ENCODE data around the gene NRG3.
A peak's percentile ranks its signal among the peaks of the same experiment; 100 is the strongest.

NRG3 gene

GRCh38 chr10:81873231-81873931, 1.6 kb upstream of the NRG3 start:
- H3K36me3 Mint-ChIP-seq = no peaks in the 10 kb centered on the region
- peak overlapping the region; percentile 58 for H3K4me3 Mint-ChIP-seq
- peaks cover 39% of the 10 kb centered on the region for H3K27me3 Mint-ChIP-seq
- no peak overlapping the region for H3K27ac Mint-ChIP-seq
- H3K4me1 Mint-ChIP-seq (ENCODE audit: low read depth) = peaks cover 15% of the 10 kb centered on the region
- H3K9me3 Mint-ChIP-seq (ENCODE audit: low read depth) = no peaks in the 10 kb centered on the region

GRCh38 chr10:81873932-81874816, 820 bp upstream of the NRG3 start:
- H3K27me3 Mint-ChIP-seq = peaks cover 41% of the 10 kb centered on the region

GRCh38 chr10:81875467-81876252, 666 bp downstream of the NRG3 start:
- H3K4me3 Mint-ChIP-seq = peak overlapping the region; percentile 88
- peak overlapping the region; percentile 70 for H3K27ac Mint-ChIP-seq
- H3K4me1 Mint-ChIP-seq (ENCODE audit: low read depth) = peaks cover 15% of the 10 kb centered on the region
- peaks cover 41% of the 10 kb centered on the region for H3K27me3 Mint-ChIP-seq
- no peaks in the 10 kb centered on the region for H3K9me3 Mint-ChIP-seq (ENCODE audit: low read depth)
- no peaks in the 10 kb centered on the region for H3K36me3 Mint-ChIP-seq

More at GRCh38 chr10:81873932-81874816, 820 bp upstream of the NRG3 start:
- peak overlapping the region; percentile 58 for H3K4me3 Mint-ChIP-seq
- H3K9me3 Mint-ChIP-seq (ENCODE audit: low read depth) = no peaks in the 10 kb centered on the region
- peaks cover 15% of the 10 kb centered on the region for H3K4me1 Mint-ChIP-seq (ENCODE audit: low read depth)
- H3K36me3 Mint-ChIP-seq = no peaks in the 10 kb centered on the region
- H3K27ac Mint-ChIP-seq = no peak overlapping the region

- Mint-ChIP-seq H3K4me1 (ENCODE audit: low read depth) (peaks cover 15% of the 10 kb centered on the region), H3K27ac (no peak overlapping the region), H3K4me3 (peak overlapping the region; percentile 88), H3K27me3 (peaks cover 39% of the 10 kb centered on the region), H3K36me3 (no peaks in the 10 kb centered on the region), H3K9me3 (ENCODE audit: low read depth) (no peaks in the 10 kb centered on the region)
These were observed 1.5 kb downstream of the NRG3 start for GRCh38 chr10:81876253-81877077.

- no peaks in the 10 kb centered on the region for H3K9me3 Mint-ChIP-seq (ENCODE audit: low read depth)
- H3K27ac Mint-ChIP-seq = no peak overlapping the region
- H3K4me3 Mint-ChIP-seq = no peak overlapping the region
- no peaks in the 10 kb centered on the region for H3K36me3 Mint-ChIP-seq
- peaks cover 31% of the 10 kb centered on the region for H3K27me3 Mint-ChIP-seq
- H3K4me1 Mint-ChIP-seq (ENCODE audit: low read depth) = peaks cover 15% of the 10 kb centered on the region
These were observed 2.6 kb downstream of the NRG3 start for GRCh38 chr10:81877596-81877995.

GRCh38 chr10:81882011-81882410, 7.0 kb downstream of the NRG3 start:
- Mint-ChIP-seq H3K27ac (no peak overlapping the region), H3K27me3 (peaks cover 16% of the 10 kb centered on the region), H3K36me3 (no peaks in the 10 kb centered on the region)

GRCh38 chr10:81884856-81885255, 9.9 kb downstream of the NRG3 start:
- H3K4me3 Mint-ChIP-seq = no peak overlapping the region
- no peaks in the 10 kb centered on the region for H3K27me3 Mint-ChIP-seq
- H3K36me3 Mint-ChIP-seq = no peaks in the 10 kb centered on the region
- H3K27ac Mint-ChIP-seq = no peak overlapping the region
- no peaks in the 10 kb centered on the region for H3K4me1 Mint-ChIP-seq (ENCODE audit: low read depth)
- no peaks in the 10 kb centered on the region for H3K9me3 Mint-ChIP-seq (ENCODE audit: low read depth)

More at GRCh38 chr10:81882011-81882410, 7.0 kb downstream of the NRG3 start:
- Mint-ChIP-seq H3K9me3 (ENCODE audit: low read depth) (no peaks in the 10 kb centered on the region), H3K4me1 (ENCODE audit: low read depth) (no peaks in the 10 kb centered on the region), H3K4me3 (no peak overlapping the region)

GRCh38 chr10:81885491-81885890, 10.5 kb downstream of the NRG3 start:
- Mint-ChIP-seq H3K36me3 (no peaks in the 10 kb centered on the region), H3K27me3 (peaks cover under 1% of the 10 kb centered on the region), H3K27ac (no peak overlapping the region), H3K9me3 (ENCODE audit: low read depth) (no peaks in the 10 kb centered on the region), H3K4me3 (no peak overlapping the region), H3K4me1 (ENCODE audit: low read depth) (no peaks in the 10 kb centered on the region)

GRCh38 chr10:81886939-81887338, 11.9 kb downstream of the NRG3 start:
- Mint-ChIP-seq H3K9me3 (ENCODE audit: low read depth) (no peaks in the 10 kb centered on the region), H3K4me1 (ENCODE audit: low read depth) (no peaks in the 10 kb centered on the region), H3K27ac (no peak overlapping the region), H3K27me3 (peaks cover 6% of the 10 kb centered on the region), H3K36me3 (no peaks in the 10 kb centered on the region), H3K4me3 (no peak overlapping the region)

- H3K36me3 Mint-ChIP-seq = no peaks in the 10 kb centered on the region
- peaks cover 6% of the 10 kb centered on the region for H3K27me3 Mint-ChIP-seq
- no peak overlapping the region for H3K27ac Mint-ChIP-seq
- no peaks in the 10 kb centered on the region for H3K4me1 Mint-ChIP-seq (ENCODE audit: low read depth)
- no peaks in the 10 kb centered on the region for H3K9me3 Mint-ChIP-seq (ENCODE audit: low read depth)
- H3K4me3 Mint-ChIP-seq = no peak overlapping the region
These were observed 14.3 kb downstream of the NRG3 start for GRCh38 chr10:81889181-81889769.

- H3K27ac Mint-ChIP-seq = no peak overlapping the region
- no peaks in the 10 kb centered on the region for H3K36me3 Mint-ChIP-seq
- H3K27me3 Mint-ChIP-seq = peaks cover 6% of the 10 kb centered on the region
- H3K4me3 Mint-ChIP-seq = no peak overlapping the region
- no peaks in the 10 kb centered on the region for H3K4me1 Mint-ChIP-seq (ENCODE audit: low read depth)
- no peaks in the 10 kb centered on the region for H3K9me3 Mint-ChIP-seq (ENCODE audit: low read depth)
These were observed 19.6 kb downstream of the NRG3 start for GRCh38 chr10:81894616-81895015.

GRCh38 chr10:81898518-81898917, 23.5 kb downstream of the NRG3 start:
- Mint-ChIP-seq H3K27ac (no peak overlapping the region), H3K4me1 (ENCODE audit: low read depth) (no peaks in the 10 kb centered on the region), H3K27me3 (no peaks in the 10 kb centered on the region), H3K9me3 (ENCODE audit: low read depth) (no peaks in the 10 kb centered on the region), H3K4me3 (no peak overlapping the region), H3K36me3 (no peaks in the 10 kb centered on the region)

GRCh38 chr10:81900989-81901388, 26.0 kb downstream of the NRG3 start:
- no peak overlapping the region for H3K27ac Mint-ChIP-seq
- no peaks in the 10 kb centered on the region for H3K9me3 Mint-ChIP-seq (ENCODE audit: low read depth)
- no peak overlapping the region for H3K4me3 Mint-ChIP-seq
- no peaks in the 10 kb centered on the region for H3K4me1 Mint-ChIP-seq (ENCODE audit: low read depth)
- H3K27me3 Mint-ChIP-seq = no peaks in the 10 kb centered on the region
- no peaks in the 10 kb centered on the region for H3K36me3 Mint-ChIP-seq

GRCh38 chr10:81903472-81903871, 28.5 kb downstream of the NRG3 start:
- H3K4me3 Mint-ChIP-seq = no peak overlapping the region
- no peak overlapping the region for H3K27ac Mint-ChIP-seq
- H3K27me3 Mint-ChIP-seq = no peaks in the 10 kb centered on the region
- H3K9me3 Mint-ChIP-seq (ENCODE audit: low read depth) = no peaks in the 10 kb centered on the region
- no peaks in the 10 kb centered on the region for H3K4me1 Mint-ChIP-seq (ENCODE audit: low read depth)
- H3K36me3 Mint-ChIP-seq = no peaks in the 10 kb centered on the region
